Stimulated activated CD8-positive, alpha-beta memory T cell treated with anti-CD3 and anti-CD28 coated beads, Interleukin-4, amount 100 ng/mL, for 24 hours (primary cell): Measurements from ENCODE around the gene ZNF672.

Source experiments
- DNase-seq: peaks from one replicate; pipeline ENCODE4 v3.0.0-alpha.2; 2020; ENCODE audit warnings: low read depth

The ZNF672 gene

GRCh38 chr1:248837045-248837780 lies 811 bp upstream of the ZNF672 start:
- no peak for DNase-seq

- DNase-seq: peak; percentile 70
Measured at GRCh38 chr1:248838357-248839167, 538 bp downstream of the ZNF672 start.

- no peak for DNase-seq
Measured at GRCh38 chr1:248839168-248839555, 1.1 kb downstream of the ZNF672 start.

GRCh38 chr1:248840946-248841345 lies 2.9 kb downstream of the ZNF672 start:
- no peak for DNase-seq

GRCh38 chr1:248841702-248842395 lies 3.8 kb downstream of the ZNF672 start:
- DNase-seq: no peak

- no peak for DNase-seq
Measured at GRCh38 chr1:248842781-248843331, 4.8 kb downstream of the ZNF672 start.

GRCh38 chr1:248843687-248844086 lies 5.7 kb downstream of the ZNF672 start:
- no peak for DNase-seq

GRCh38 chr1:248844526-248844925 lies 6.5 kb downstream of the ZNF672 start:
- DNase-seq: no peak

- no peak for DNase-seq
Measured at GRCh38 chr1:248847181-248847955, 9.3 kb downstream of the ZNF672 start.

- no peak for DNase-seq
Measured at GRCh38 chr1:248847956-248848561, 10.0 kb downstream of the ZNF672 start.

GRCh38 chr1:248848602-248849001 lies 10.6 kb downstream of the ZNF672 start:
- no peak for DNase-seq

- no peak for DNase-seq
Measured at GRCh38 chr1:248849152-248849551, 11.1 kb downstream of the ZNF672 start.

GRCh38 chr1:248849637-248850036 lies 11.6 kb downstream of the ZNF672 start:
- no peak for DNase-seq

- no peak for DNase-seq
Measured at GRCh38 chr1:248850124-248850523, 12.1 kb downstream of the ZNF672 start.

- no peak for DNase-seq
Measured at GRCh38 chr1:248850536-248851251, 12.7 kb downstream of the ZNF672 start.

GRCh38 chr1:248851390-248851789 lies 13.4 kb downstream of the ZNF672 start:
- no peak for DNase-seq

- DNase-seq: no peak
Measured at GRCh38 chr1:248852481-248853405, 14.7 kb downstream of the ZNF672 start.

- DNase-seq: no peak
Measured at GRCh38 chr1:248853663-248854375, 15.8 kb downstream of the ZNF672 start.

- no peak for DNase-seq
Measured at GRCh38 chr1:248855580-248855979, 17.6 kb downstream of the ZNF672 start.
